HG03571 (cell line): ENCODE results near the gene SMAD5.

ENCODE experiments used
- ATAC-seq: cut with Tn5 transposase; IDR thresholded peaks from one replicate; pipeline ENCODE4 v1.9.1; 2021; ENCODE audit not compliant: unreplicated experiment

SMAD5 gene

GRCh38 chr5:136153581-136154236 is 21.1 kb downstream of the SMAD5 start:
- no peak for ATAC-seq

DNA sequence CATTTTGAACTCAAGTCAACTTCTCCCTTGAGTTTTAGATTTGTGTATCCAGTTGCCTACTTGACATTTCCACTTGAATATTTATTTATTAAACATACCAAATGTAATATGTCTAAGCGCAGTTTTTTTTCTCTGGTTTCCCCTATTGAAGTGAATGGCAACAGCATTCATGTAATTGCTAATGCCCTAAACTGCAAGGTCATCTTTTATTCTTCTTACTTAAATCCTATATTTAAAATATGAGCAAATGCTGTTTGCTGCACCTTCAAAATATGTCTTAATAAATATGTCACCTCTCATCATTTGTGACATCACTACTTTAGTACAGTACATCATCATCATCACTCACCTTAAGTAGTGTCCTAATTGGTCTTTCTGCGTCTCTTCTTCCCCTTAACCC is 22.4 kb downstream of the SMAD5 start:
- no peak for ATAC-seq

DNA sequence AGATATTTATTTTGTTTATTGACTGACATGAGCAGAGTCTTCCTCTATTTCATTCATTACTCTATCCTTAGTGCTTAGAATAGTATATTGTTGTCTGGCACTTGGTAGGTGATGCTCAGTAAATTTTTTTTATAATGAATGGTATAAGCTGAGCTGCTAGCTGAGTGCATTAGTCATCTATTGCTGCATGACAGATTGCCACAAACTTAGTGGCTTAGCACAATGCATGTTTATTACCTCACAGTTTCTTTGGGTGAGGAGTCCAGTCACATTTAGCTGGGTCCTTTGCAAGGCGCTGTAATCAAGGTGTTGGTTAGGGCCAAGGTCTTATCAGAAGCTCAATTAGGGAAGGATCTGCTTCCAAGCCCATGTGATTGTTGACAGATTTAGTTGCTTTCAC is 23.1 kb downstream of the SMAD5 start:
- no peak for ATAC-seq

DNA sequence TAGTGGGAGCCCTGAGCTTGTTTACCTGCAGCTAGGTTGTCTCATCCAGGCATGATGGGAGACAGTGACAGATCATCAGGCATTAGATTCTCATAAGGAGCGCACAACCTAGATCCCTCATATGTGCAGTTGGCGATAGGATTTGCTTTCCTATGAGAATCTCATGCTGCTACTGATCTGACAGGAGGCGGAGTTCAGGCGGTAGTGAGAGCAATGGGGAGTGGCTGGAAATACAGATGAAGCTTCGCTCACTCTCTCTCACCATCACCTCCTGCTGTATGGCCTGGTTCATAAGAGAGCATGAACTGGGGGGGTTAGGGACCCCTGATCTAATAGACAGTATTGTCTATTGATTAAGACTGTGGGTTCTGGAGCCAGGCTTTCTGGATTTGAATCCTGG is 24.9 kb downstream of the SMAD5 start:
- ATAC-seq, result no peak

DNA sequence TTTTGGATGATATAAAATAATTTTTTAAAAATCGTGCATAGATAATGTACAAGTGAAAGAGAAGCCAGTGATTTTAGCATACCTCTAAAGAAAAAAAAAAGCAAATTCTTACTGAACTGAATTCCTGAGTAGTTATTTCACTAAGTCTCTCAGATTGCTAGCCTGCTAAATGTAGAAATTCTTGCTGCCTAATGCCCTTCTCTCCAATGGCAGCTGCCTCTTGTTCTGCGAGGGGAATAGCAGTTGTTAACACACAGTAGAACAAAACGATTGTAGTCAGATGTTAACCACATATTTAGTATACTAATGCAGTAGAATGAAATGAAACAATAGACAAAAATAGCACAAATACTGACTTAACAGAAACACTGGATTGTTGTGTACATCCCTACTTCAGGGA is 26.8 kb downstream of the SMAD5 start:
- ATAC-seq, result no peak

DNA sequence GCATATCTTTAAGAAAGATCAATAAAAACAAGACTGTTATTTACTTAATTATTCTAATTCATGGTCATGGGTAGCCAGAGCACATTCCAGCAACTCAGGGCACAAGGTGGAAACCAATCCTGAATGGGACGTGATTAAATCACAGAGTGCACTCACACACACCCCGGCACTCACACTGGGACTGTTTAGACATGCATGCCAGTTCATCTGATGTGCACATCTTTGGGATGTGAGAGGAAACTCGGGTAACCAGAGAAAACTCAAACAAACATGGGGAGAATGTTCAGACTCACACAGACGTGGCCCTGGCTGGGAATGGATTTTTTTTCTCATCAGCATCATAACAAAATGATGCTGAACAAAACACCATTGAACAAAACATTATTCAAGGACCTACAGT is 29.4 kb downstream of the SMAD5 start:
- no peak for ATAC-seq

DNA sequence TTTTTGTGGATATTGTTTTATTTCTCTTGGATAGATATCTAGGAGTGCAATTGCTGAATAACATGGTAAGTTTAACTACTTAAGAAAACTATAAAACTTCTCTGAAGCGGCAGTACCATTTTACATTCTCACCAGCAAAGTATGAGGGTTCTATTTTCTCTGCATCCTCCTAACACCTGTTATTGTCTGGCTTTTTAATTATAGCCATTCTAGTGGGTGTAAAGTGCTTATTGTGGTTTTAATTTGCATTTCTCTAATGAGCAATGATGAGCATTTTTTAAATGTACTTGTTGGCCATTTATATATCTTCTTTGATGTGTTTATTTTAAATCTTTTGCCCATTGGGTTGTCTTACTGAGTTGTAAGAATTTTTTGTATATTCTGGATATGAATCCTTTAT is 31.6 kb downstream of the SMAD5 start:
- ATAC-seq, result no peak

- ATAC-seq, result peak; percentile 72
Measured at GRCh38 chr5:136166909-136167308, 34.3 kb downstream of the SMAD5 start.

GRCh38 chr5:136169218-136169617 is 36.6 kb downstream of the SMAD5 start:
- no peak for ATAC-seq

DNA sequence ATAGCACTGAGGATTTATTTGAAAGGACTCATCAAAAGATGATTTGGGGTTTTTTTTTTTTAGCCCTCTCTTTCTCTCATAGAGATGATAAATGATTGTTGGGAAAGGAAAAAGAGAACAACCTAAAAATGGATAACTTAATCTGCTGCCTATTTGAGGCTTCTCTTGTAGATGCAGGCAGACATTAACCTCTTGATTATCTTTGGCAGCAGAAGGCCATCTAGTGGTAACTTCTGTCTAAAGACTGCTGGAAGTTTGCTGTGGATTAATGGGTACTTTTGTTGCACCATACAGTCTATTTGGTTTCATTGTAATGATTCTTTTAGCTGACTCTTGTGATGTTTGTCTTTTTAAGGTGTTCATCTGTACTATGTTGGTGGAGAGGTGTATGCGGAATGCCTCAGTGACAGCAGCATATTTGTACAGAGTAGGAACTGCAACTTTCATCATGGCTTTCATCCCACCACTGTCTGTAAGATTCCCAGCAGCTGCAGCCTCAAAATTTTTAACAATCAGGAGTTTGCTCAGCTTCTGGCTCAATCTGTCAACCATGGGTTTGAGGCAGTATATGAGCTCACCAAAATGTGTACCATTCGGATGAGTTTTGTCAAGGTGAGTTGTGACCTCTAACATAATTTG is 41.5 kb downstream of the SMAD5 start:
- ATAC-seq, result peak; percentile 72

DNA sequence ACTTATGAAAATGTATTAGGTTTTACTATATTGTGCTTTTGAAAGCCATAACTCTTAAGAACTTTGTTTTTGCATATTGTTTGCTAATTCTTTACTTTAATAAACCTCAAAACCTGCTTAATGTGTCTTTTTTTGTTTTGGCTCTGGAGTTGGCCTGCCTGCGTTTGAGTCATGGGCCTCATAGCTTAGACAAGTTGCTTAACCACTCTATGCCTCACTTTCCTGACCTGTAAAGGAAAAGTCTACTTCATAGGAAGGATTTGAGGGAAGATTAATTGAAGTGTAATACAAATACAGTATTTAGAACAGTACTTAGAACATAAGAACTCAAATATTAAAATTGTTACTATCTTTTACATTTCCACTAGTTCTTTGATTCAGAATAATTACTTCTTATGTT is 50.0 kb downstream of the SMAD5 start:
- no peak for ATAC-seq

DNA sequence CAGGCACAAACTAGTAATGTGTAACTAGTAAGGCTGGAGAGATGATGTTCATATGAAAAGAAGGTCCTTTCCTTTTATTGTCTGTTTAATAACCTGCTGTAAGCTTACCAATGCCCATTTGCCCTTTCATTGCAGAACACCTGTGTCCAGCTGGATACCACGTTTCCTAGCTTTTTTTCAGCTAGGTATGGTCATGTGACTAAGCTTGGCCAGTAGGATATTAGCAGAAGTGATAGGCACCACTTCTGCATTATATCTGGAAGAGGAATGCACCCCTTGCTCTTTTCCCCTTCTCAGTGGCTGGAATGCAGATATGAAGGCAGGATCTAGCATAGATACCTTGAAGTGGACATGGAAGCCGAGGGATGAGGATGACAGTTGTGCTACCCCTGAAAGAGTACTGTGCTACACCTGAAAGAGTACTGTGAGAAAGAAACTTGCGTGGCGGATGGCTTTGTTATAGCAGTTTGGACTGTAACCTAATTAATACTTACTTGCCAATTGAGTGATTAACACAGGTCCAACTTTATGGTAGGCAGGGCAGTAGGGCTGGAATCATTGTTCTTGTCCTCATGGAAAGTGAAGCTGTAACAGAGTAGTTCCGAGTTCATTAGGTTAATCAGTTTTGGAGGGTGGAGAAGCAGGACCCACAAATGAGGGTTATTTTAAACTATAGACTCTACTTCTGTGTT is 53.5 kb downstream of the SMAD5 start:
- no peak for ATAC-seq

- ATAC-seq, result no peak
Measured at GRCh38 chr5:136186796-136187195, 54.2 kb downstream of the SMAD5 start.

DNA sequence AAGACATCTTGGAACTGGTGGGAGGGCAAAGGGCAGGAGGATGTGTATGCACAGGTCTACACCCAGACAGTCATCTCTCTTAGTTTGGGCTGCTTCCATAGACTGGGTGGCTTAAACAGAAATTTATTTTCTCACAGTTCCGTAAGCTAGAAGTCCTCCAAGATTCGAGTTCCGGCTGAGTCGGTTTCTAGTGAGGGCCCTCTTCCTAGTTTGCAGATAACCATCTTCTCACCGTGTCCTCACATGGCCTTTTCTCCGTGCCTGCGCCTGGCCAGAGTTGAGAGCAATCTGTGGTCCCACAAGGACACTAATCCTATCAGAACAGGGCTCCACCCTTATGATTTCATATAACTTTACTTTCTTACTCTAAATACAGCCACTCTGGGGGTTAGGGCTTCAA is 56.2 kb downstream of the SMAD5 start:
- ATAC-seq, result no peak

- ATAC-seq, result no peak
Measured at GRCh38 chr5:136190091-136190720, 57.6 kb downstream of the SMAD5 start.

DNA sequence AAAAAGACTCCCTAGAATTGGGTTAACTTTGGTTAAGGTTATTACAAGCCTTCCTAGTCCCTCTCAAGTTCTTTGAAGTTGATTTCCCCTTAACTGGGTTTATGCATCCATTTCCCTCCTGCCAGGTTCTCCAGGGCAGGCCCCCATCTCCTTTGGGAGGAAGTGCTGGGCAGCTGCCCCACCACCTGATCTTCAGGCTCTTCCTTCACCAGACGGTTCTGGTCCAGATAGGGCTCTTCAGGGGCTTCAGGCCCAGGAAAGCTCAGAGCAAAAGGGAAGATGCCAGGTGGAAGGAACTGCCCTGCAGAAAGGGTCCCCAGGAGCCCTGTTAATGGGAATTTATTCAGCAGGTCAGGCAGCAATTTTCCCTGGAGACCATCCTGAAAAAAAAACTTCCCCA is 58.3 kb downstream of the SMAD5 start:
- no peak for ATAC-seq

DNA sequence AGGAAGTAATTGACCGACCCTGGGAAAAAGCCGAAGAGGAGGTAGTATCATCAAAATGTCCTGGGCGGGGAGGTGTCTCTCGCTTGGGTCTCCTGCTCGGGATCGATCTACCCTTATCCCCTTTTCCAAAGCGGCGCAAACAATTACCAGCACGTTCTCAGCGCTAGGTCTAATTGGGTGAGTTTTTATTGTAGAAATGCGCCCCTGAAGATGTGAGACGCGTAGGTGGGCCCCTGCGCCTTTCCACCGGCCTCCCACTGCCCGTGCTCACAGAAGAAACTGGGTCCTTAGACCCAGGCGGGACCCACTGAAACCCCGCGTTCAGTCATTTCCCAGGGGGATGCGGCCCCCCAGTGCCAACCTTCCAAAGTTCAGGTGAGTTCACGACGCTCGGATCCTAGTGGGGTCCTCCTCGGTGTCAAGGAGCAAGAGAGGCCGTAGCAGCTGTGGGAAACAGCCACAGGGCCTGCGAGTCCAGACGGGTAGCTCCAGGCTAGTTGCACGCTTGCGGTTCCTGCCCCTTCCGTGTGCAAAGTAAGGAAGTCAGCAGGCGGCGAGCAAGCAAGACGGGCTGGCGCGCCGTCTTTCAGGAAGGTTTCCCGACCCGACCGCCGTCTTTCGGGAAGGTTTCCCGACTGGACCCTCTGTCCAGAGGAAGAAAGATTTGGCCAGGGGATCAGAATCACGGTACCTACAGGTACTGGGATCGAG is 58.8 kb downstream of the SMAD5 start:
- ATAC-seq, result no peak

GRCh38 chr5:136192015-136192525 is 59.4 kb downstream of the SMAD5 start:
- no peak for ATAC-seq

DNA sequence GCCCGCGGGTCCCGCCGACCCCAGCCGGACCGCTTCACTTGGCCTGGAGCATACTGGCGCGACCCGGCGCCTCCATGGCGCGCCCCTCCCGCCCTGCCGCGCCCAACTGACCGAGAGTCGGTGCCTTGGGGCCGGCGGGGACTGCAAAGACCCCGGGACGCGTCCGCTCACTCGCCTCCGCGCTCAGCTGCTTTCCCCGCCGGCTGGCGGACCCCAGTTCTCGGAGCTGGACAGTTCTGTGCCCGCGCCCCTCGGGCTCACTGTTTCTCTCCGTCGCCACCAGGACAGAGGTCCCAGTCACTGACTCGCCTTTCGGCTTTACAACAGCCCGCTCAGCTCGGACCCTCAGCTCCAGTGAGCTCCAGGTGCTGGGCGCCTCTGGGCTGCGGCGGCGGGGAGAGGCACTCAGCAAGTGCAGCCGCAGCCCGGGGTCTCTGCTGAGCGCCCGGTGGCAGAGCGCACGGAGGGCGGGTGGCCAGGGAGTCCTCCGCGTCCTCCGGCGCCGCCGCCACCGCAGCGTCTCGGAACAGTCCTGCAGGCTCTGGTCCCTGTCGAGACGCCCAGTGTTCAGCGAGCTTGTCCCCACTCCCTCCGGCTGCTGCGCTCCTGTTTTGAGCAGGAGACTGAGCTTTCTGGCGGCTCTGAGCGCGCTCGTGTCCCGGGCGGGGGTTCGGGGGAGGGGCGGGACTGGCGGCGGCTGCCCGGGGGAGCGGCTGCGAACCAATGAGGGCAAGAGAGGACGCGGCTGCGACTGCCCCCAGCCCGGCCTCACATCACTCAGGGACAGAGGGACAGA is 60.1 kb downstream of the SMAD5 start, which contains the start of gene SMIM32:
SMIM32 (minus strand) TSS at position 637 of the 796 bp plus-strand sequence. CDS start 638 bp downstream, outside the sequence.
- no peak for ATAC-seq

- no peak for ATAC-seq
Measured at GRCh38 chr5:136193322-136193935, 60.8 kb downstream of the SMAD5 start.
